ENCODE data around the gene PELI2.

The PELI2 gene

GRCh38 chr14:56152221-56152620 is 34.0 kb downstream of the PELI2 start:
- Histone ChIP-seq H3K36me3 (replicated peaks; ENCODE audit: insufficient read depth, low read length) (no peaks in the 10 kb centered on the region), H3K27me3 (replicated peaks; ENCODE audit: insufficient read depth, low read length) (no peaks in the 10 kb centered on the region), H2AFZ (ENCODE audit: low read length) (no peak overlapping the region), H3K9me3 (replicated peaks; ENCODE audit: insufficient read depth, low read length) (no peaks in the 10 kb centered on the region), H3K9ac (ENCODE audit: low read length) (no peak overlapping the region), H3K4me3 (ENCODE audit: low read length) (no peak overlapping the region), H3K27ac (ENCODE audit: low read length) (no peak overlapping the region), H4K20me1 (ENCODE audit: insufficient read depth, low read length) (no peaks in the 10 kb centered on the region), H3F3A (ENCODE audit: insufficient read depth, low read length) (no peaks in the 10 kb centered on the region), H3K4me2 (ENCODE audit: low read depth, low read length) (no peak overlapping the region), H3K4me1 (ENCODE audit: low read length) (no peaks in the 10 kb centered on the region), H3K9me2 (replicated peaks; ENCODE audit: insufficient read depth, low read length) (no peaks in the 10 kb centered on the region), H3K79me2 (ENCODE audit: low read length) (no peaks in the 10 kb centered on the region)
- DNase-seq = no peak
- TF ChIP-seq EZH2 (optimal IDR thresholded peaks at IDR 0.05; ENCODE audit: low read depth, low read length) = no peak
- no peak for TF ChIP-seq CTCF (IDR thresholded peaks at IDR 0.05; ENCODE audit: low read length)
- no peak for TF ChIP-seq EZH2phosphoT487 (IDR thresholded peaks at IDR 0.05; ENCODE audit: low read length)

GRCh38 chr14:56153267-56153666 is 35.1 kb downstream of the PELI2 start:
- TF ChIP-seq CTCF (IDR thresholded peaks at IDR 0.05; ENCODE audit: low read length) (no peak), EZH2 (optimal IDR thresholded peaks at IDR 0.05; ENCODE audit: low read depth, low read length) (no peak), EZH2phosphoT487 (IDR thresholded peaks at IDR 0.05; ENCODE audit: low read length) (no peak)
- H3K4me3 ChIP-seq (ENCODE audit: low read length) = no peak overlapping the region
- H3K4me1 ChIP-seq (ENCODE audit: low read length) = no peaks in the 10 kb centered on the region
- H3K4me2 ChIP-seq (ENCODE audit: low read depth, low read length) = no peak overlapping the region
- no peaks in the 10 kb centered on the region for H3K9me2 ChIP-seq (replicated peaks; ENCODE audit: insufficient read depth, low read length)
- no peaks in the 10 kb centered on the region for H3K36me3 ChIP-seq (replicated peaks; ENCODE audit: insufficient read depth, low read length)
- H3F3A ChIP-seq (ENCODE audit: insufficient read depth, low read length) = no peaks in the 10 kb centered on the region
- H3K9me3 ChIP-seq (replicated peaks; ENCODE audit: insufficient read depth, low read length) = no peaks in the 10 kb centered on the region
- DNase-seq = no peak
- no peaks in the 10 kb centered on the region for H3K27me3 ChIP-seq (replicated peaks; ENCODE audit: insufficient read depth, low read length)
- H2AFZ ChIP-seq (ENCODE audit: low read length) = no peak overlapping the region
- no peak overlapping the region for H3K27ac ChIP-seq (ENCODE audit: low read length)
- no peaks in the 10 kb centered on the region for H3K79me2 ChIP-seq (ENCODE audit: low read length)
- H4K20me1 ChIP-seq (ENCODE audit: insufficient read depth, low read length) = no peaks in the 10 kb centered on the region
- H3K9ac ChIP-seq (ENCODE audit: low read length) = no peak overlapping the region

GRCh38 chr14:56154321-56154720 is 36.1 kb downstream of the PELI2 start:
- no peaks in the 10 kb centered on the region for H3F3A ChIP-seq (ENCODE audit: insufficient read depth, low read length)
- no peaks in the 10 kb centered on the region for H3K9me2 ChIP-seq (replicated peaks; ENCODE audit: insufficient read depth, low read length)
- no peak overlapping the region for H2AFZ ChIP-seq (ENCODE audit: low read length)
- no peaks in the 10 kb centered on the region for H3K36me3 ChIP-seq (replicated peaks; ENCODE audit: insufficient read depth, low read length)
- TF ChIP-seq EZH2 (optimal IDR thresholded peaks at IDR 0.05; ENCODE audit: low read depth, low read length) (no peak), CTCF (IDR thresholded peaks at IDR 0.05; ENCODE audit: low read length) (no peak), EZH2phosphoT487 (IDR thresholded peaks at IDR 0.05; ENCODE audit: low read length) (no peak)
- no peaks in the 10 kb centered on the region for H3K79me2 ChIP-seq (ENCODE audit: low read length)
- DNase-seq = no peak
- H3K4me3 ChIP-seq (ENCODE audit: low read length) = no peak overlapping the region
- H3K27me3 ChIP-seq (replicated peaks; ENCODE audit: insufficient read depth, low read length) = no peaks in the 10 kb centered on the region
- H3K4me1 ChIP-seq (ENCODE audit: low read length) = no peaks in the 10 kb centered on the region
- H3K9me3 ChIP-seq (replicated peaks; ENCODE audit: insufficient read depth, low read length) = no peaks in the 10 kb centered on the region
- no peak overlapping the region for H3K4me2 ChIP-seq (ENCODE audit: low read depth, low read length)
- no peak overlapping the region for H3K9ac ChIP-seq (ENCODE audit: low read length)
- H4K20me1 ChIP-seq (ENCODE audit: insufficient read depth, low read length) = no peaks in the 10 kb centered on the region
- no peak overlapping the region for H3K27ac ChIP-seq (ENCODE audit: low read length)
